Measurements from ENCODE around the gene PEDS1. TPM values are rescaled to one million over a fixed set of nuclear protein-coding genes. Genes with fewer than 3 reads are reported as not detected.

PEDS1 gene
- total RNA-seq, 1 experiment from 2014 or later: 26.0 TPM

DNA sequence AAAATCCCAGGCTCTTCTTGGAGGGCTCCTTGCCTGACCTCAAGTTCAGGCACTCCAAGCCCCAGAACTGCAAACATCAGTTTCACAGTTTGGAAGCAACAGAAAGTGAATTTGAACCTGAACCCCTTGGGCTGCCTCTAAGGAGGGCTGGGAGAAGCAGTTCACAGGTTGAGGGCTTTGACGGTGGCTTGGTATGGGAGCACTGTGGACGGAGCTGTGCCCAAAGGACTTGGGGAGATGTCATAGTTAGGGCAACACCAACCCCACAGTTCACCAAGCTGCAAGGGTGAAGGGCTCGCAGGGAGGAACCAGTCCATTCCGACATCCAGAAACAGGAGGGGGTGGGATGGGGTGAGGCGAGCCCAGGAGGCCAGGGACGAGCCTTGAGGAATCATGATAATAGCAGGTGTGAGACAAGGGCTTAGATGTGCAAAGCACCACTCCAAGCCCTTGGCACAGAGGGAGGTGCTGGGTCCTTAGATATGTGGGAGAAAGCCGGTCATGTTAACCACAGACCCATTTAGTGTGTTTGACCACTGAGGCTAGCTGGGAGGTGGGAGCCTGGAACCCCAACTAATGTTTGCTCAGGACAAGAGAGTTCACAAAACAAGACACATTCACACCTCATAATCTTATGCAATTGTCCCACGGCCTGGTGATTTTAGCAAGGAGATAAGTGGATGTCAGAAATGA lies 41.5 kb upstream of the PEDS1 start:
- intact Hi-C loops (cut with micrococcal nuclease): no loop called here
- Mint-ChIP-seq H3K36me3 (ENCODE audit: insufficient read depth, unreplicated experiment) (peaks cover 52% of the 10 kb centered on the region), H3K4me3 (ENCODE audit: unreplicated experiment) (peak overlapping the region; percentile 90), H3K27ac (ENCODE audit: low read depth, unreplicated experiment) (peak overlapping the region; percentile 71), H3K4me1 (ENCODE audit: insufficient read depth, unreplicated experiment) (peaks cover 18% of the 10 kb centered on the region), H3K9me3 (ENCODE audit: unreplicated experiment) (no peaks in the 10 kb centered on the region), H3K27me3 (ENCODE audit: insufficient read depth, unreplicated experiment) (no peaks in the 10 kb centered on the region)
- CTCF ChIA-PET: interaction anchor here (1.2 kb wide), 1 partner anchor 273 kb away, joined by 4 read pairs; no protein-coding TSS in a partner anchor
- POLR2A ChIA-PET: interaction anchor here (0.6 to 1.7 kb wide), 20 partner anchors 8 to 324 kb away, joined by 3 to 9 read pairs (median 4); no protein-coding TSS in a partner anchor
- TF ChIP-seq, protein P1, sequence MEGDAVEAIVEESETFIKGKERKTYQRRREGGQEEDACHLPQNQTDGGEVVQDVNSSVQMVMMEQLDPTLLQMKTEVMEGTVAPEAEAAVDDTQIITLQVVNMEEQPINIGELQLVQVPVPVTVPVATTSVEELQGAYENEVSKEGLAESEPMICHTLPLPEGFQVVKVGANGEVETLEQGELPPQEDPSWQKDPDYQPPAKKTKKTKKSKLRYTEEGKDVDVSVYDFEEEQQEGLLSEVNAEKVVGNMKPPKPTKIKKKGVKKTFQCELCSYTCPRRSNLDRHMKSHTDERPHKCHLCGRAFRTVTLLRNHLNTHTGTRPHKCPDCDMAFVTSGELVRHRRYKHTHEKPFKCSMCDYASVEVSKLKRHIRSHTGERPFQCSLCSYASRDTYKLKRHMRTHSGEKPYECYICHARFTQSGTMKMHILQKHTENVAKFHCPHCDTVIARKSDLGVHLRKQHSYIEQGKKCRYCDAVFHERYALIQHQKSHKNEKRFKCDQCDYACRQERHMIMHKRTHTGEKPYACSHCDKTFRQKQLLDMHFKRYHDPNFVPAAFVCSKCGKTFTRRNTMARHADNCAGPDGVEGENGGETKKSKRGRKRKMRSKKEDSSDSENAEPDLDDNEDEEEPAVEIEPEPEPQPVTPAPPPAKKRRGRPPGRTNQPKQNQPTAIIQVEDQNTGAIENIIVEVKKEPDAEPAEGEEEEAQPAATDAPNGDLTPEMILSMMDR (IDR thresholded peaks at IDR 0.05; ENCODE audit: unreplicated experiment): no peak
- DNase-seq (ENCODE audit: unreplicated experiment): peak; percentile 65
- no TSS peak for BruUV-seq (replicated peaks)

DNA sequence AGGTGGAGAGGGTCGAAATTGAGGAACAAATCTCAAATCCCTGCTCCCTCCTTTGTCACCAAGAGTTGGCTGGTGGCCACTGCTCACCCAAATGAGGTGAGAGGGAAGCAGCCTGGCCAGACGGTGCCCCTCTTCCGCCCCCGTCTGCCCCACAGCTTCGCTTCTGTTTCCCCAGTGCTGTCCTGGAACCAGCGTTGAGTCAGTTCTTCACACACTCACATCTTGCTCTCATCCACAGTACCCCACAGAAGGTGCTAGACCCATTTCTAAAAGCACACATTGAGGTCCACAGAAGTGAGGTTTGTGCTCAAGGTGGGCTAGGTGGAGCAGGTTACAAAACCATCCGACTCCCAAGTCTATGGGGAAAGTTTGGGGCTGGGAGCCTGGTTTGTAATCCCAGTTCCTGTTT lies 40.9 kb upstream of the PEDS1 start:
- Mint-ChIP-seq H3K4me1 (ENCODE audit: insufficient read depth, unreplicated experiment) (peaks cover 22% of the 10 kb centered on the region), H3K36me3 (ENCODE audit: insufficient read depth, unreplicated experiment) (peaks cover 52% of the 10 kb centered on the region), H3K9me3 (ENCODE audit: unreplicated experiment) (no peaks in the 10 kb centered on the region), H3K27me3 (ENCODE audit: insufficient read depth, unreplicated experiment) (no peaks in the 10 kb centered on the region), H3K4me3 (ENCODE audit: unreplicated experiment) (peak overlapping the region; percentile 90), H3K27ac (ENCODE audit: low read depth, unreplicated experiment) (peak overlapping the region; percentile 71)
- TF ChIP-seq, protein P1 (IDR thresholded peaks at IDR 0.05; ENCODE audit: unreplicated experiment): no peak
- BruUV-seq (replicated peaks): no TSS peak
- peak; percentile 30 for DNase-seq (ENCODE audit: unreplicated experiment)
- intact Hi-C loops (cut with micrococcal nuclease): no loop called here
- ChIA-PET CTCF (interaction anchor here (1.0 to 1.1 kb wide), 2 partner anchors 113 to 115 kb away, joined by 3 to 4 read pairs; no protein-coding TSS in a partner anchor), POLR2A (interaction anchor here (0.6 to 4.6 kb wide), 20 partner anchors 9 to 593 kb away, joined by 3 to 79 read pairs (median 4); no protein-coding TSS in a partner anchor)

DNA sequence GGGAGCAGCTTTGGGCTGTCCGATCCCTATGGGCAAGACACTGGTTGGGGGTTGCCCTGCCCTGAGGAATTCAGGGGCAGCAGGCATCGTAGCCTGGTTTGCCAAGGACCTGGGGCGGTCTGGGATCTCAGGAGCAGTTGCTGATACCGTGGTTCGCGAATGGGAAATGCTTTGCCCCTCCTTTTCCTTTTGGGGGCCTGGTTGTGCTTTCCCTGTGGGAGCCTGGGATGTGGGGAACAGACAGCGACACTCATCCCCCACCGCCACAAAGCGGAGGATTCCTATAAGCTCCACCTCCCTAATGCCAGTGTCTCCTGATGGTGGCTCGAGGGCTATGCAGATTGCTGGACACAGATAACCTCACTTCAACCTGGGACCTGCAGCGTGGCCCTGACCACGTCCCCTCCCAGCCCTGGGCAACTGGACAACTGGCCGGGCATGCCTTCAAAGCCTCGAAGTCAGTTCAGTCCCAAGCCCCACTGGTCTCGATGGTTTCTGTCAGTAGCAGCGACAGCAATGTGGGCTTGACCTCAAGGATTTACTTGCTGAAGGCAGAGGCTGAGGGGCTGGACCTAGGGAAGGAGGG lies 40.4 kb upstream of the PEDS1 start:
- Mint-ChIP-seq H3K27ac (ENCODE audit: low read depth, unreplicated experiment) (peak overlapping the region; percentile 90), H3K4me1 (ENCODE audit: insufficient read depth, unreplicated experiment) (peaks cover 22% of the 10 kb centered on the region), H3K36me3 (ENCODE audit: insufficient read depth, unreplicated experiment) (peaks cover 48% of the 10 kb centered on the region), H3K27me3 (ENCODE audit: insufficient read depth, unreplicated experiment) (no peaks in the 10 kb centered on the region), H3K4me3 (ENCODE audit: unreplicated experiment) (peak overlapping the region; percentile 90), H3K9me3 (ENCODE audit: unreplicated experiment) (no peaks in the 10 kb centered on the region)
- BruUV-seq (replicated peaks): no TSS peak
- TF ChIP-seq, protein P1 (IDR thresholded peaks at IDR 0.05; ENCODE audit: unreplicated experiment): no peak
- intact Hi-C loops (cut with micrococcal nuclease): no loop called here
- peak; percentile 42 for DNase-seq (ENCODE audit: unreplicated experiment)
- CTCF ChIA-PET: interaction anchor here (0.6 to 1.1 kb wide), 4 partner anchors 96 to 245 kb away, joined by 3 to 4 read pairs (median 3); no protein-coding TSS in a partner anchor
- POLR2A ChIA-PET: interaction anchor here (0.6 to 4.6 kb wide), 20 partner anchors 9 to 716 kb away, joined by 3 to 79 read pairs (median 3); no protein-coding TSS in a partner anchor

DNA sequence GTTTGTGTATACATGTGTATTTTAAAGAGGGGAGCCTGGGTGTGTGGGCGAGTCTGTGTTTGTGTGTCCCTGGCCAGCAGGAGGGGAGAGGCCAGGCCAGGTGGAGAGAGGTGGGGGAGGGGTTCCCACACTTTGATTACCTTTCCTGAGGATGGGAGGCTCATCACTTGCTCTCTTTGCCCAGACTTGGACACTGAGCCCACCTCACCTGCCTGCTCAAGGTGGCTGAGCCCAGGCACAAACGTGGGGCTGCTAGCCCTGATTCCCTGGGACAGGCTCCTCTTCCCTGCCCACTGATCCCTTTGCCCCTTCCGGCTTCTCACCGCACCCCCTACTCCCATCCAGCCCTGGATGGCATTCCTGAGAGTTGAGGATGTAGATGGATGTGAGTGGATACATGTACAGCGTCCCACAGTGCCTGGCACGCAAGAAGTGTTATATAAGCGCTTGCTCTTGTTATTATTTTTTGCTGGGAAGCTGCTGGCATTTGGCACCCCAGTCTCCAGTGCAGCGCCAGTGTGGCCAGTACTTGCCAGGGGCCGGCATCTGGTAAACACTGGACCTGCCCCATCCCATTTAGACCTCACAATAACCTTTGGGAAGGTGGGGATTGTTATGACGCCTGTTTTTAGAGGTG lies 39.8 kb upstream of the PEDS1 start:
- CTCF ChIA-PET: interaction anchor here (0.6 to 1.1 kb wide), 6 partner anchors 96 to 250 kb away, joined by 3 to 4 read pairs (median 3); no protein-coding TSS in a partner anchor
- H3K4me3 Mint-ChIP-seq (ENCODE audit: unreplicated experiment): peak overlapping the region; percentile 90
- intact Hi-C loops (cut with micrococcal nuclease): no loop called here

More for the DNA sequence above, 39.8 kb upstream of the PEDS1 start:
- DNase-seq (ENCODE audit: unreplicated experiment): peak; percentile 43
- TF ChIP-seq, protein P1 (IDR thresholded peaks at IDR 0.05; ENCODE audit: unreplicated experiment): no peak
- H3K27ac Mint-ChIP-seq (ENCODE audit: low read depth, unreplicated experiment): peak overlapping the region; percentile 90
- BruUV-seq (replicated peaks): no TSS peak
- no peaks in the 10 kb centered on the region for H3K9me3 Mint-ChIP-seq (ENCODE audit: unreplicated experiment)
- peaks cover 44% of the 10 kb centered on the region for H3K36me3 Mint-ChIP-seq (ENCODE audit: insufficient read depth, unreplicated experiment)
- POLR2A ChIA-PET: interaction anchor here (0.6 to 4.6 kb wide), 16 partner anchors 10 to 717 kb away, joined by 3 to 79 read pairs (median 4); no protein-coding TSS in a partner anchor
- peaks cover 26% of the 10 kb centered on the region for H3K4me1 Mint-ChIP-seq (ENCODE audit: insufficient read depth, unreplicated experiment)
- H3K27me3 Mint-ChIP-seq (ENCODE audit: insufficient read depth, unreplicated experiment): no peaks in the 10 kb centered on the region

All from MCF 10A (cell line).